ENCODE data around the gene MUC13. TPM values are rescaled to one million over a fixed set of nuclear protein-coding genes. Genes with fewer than 3 reads are reported as not detected.

The MUC13 gene
- total RNA-seq, 1 donor from 2014 or later: not detected

GRCh38 chr3:124942613-124943012 lies 8.1 kb upstream of the MUC13 start:
- ATAC-seq: no peak

- no peak for ATAC-seq
Observed at GRCh38 chr3:124941771-124942170, 7.2 kb upstream of the MUC13 start.

DNA sequence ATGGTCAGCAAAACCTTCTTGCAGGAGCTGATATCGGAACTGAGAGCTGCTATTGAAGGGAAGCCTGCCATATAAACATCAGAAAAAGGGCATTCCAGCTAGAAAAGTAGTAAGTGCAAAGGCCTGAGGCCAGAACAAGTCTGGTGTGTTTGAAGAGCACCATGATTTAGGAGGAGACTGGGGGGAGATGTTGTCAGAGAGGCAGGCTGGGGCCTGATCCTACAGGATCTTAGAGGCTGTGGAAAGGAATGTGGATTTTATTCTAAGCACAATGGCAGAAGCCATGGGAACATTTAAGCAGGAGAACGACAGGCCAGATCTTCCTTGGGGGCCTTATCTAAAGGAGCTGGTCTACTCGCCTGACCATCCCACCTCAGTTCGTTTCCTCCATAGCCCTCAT lies 5.1 kb upstream of the MUC13 start:
- ATAC-seq: no peak

DNA sequence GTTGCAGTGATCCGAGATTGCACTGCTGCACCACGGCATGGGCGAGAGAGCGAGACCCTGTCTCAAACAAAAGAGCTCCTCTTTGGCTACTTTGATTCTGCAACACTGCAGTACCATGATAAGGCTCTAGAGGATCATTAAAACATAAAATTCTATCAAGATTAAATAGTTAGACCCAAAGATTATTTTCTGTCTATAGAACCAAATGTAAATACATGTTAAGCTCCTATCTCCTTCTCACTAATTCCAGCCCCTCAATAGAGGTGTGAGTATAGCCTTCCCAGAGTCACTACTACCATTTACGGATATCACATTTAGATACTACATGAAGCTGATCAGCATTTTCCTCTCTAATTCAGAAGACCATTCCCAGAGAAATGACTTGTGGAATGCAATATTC lies 4.3 kb upstream of the MUC13 start:
- no peak for ATAC-seq

- no peak for ATAC-seq
Observed at GRCh38 chr3:124937049-124937448, 2.5 kb upstream of the MUC13 start.

DNA sequence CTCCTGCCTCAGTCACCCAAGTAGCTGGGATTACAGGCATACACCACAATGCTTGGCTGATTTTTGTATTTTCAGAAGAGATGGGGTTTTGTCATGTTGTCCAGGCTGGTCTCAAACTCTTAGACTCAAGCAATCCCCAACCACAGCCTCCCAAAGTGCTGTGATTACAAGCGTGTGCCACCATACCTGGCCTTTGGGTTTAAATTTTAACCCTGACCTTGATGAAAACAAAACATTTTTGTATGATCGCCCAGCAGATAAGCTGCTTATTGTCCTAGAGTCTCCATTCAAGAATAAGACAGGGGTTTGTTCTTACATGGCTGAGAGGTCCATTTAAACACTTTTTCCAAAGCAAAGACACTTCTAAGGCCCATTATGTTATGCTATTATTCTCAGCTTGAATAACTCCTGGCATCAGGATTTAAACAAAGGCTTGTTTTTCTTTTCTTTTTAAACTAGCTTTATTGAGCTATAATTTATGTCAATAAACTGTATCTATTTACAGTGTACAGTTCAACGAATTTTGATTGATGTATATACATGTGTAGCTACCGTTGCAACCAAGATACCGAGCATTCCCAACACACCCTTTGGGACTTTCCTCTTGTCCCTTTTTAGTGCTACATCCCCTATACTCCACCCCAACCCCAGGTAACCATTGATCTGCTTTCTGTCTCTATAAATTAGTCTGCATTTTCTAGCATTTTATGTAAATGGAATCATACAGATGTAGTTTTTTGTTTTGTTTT lies 1.4 kb upstream of the MUC13 start:
- no peak for ATAC-seq

DNA sequence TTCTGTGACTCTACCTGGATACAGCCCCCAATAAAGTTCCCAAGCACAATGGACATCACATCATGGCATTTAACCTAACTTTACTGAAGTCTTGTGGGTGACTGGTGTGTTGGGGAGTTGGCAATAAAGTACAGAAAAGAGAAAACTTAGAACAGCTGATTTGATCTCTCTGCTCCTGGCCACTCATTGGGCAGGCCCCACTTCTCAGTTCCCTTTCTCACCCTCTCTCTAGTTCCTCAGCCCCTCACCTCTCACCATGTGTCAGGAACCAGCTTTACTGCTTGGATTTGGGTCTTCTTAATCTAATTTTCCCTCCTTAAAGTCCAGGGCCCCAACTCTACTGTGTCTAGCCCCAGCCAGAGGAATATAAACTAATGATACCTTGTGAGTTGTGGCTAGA lies 713 bp upstream of the MUC13 start:
- ATAC-seq: no peak

- ATAC-seq: peak; percentile 59
Observed at GRCh38 chr3:124928333-124929202, 6.0 kb downstream of the MUC13 start.

- ATAC-seq: no peak
Observed at GRCh38 chr3:124927574-124928045, 6.9 kb downstream of the MUC13 start.

DNA sequence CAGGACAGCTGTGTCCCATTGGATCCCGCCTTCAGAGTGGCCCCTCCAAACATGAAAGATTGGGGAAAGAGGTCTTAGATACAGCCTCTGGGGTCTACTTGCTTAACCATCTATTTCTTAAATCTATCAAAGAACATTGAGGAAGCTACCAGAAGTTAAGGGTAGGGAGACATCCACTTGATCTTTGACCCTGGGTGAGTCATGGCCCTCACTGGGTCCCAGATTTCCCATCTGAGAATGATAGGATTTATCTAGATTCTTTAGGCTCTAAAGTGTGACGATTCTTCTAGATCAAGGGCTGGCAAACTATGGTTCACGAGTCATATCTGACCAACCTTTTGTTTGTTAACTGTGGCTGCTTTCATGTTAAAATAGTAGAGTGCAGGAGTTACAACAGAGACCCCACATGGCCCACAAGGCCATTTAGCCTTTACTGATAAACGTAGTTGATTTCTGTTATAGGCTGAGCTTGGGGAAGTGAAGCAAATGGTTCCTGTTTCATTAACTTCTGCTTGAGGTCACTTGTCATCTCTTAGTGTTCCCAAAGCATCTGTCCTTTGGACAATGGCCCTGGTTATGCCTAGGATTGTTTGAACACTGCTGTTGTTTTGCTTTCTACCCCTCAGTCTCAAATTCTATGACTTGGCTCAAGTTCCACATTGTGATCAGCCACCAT lies 8.0 kb downstream of the MUC13 start:
- ATAC-seq: no peak

- no peak for ATAC-seq
Observed at GRCh38 chr3:124924741-124925140, 9.8 kb downstream of the MUC13 start.

- no peak for ATAC-seq
Observed at GRCh38 chr3:124923833-124924232, 10.7 kb downstream of the MUC13 start.

DNA sequence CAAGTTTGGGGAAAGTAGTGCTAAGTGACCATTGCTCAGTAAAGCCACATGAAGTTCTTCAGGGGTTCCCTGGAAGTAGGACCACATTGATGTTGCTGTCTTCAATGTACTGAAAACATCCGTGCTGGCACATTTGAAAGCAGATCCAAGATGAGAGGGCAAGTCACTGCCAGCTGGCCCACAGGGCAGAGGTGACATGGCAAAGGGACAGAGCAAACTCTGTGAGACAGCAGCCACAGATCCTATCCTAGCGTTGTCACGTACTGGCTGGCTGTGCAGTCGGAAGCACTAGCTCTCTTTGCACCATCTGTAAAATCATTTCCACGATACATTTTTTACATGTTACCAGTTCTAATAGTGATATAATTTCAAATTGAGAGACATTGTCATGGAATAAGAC lies 13.8 kb downstream of the MUC13 start:
- ATAC-seq: no peak

DNA sequence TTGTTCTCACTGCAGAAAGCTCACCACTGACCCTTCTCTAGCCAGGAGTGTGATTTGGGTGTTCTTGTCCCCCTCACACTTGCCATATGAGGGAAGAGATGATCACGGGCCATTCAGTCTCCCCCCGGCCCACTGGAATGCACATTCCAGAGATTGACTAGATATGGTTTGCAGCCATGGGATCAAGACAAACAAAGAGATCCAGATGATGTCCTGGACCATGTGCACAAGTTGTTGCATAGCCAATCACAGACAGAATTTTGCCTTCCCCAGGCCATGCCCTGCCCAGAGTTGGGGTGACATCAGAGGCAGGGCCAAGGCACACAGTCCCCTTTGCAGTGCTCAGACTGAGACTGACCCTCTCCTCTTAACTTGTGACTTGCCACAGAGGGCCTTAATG lies 14.8 kb downstream of the MUC13 start:
- no peak for ATAC-seq

GRCh38 chr3:124918524-124918923 lies 16.0 kb downstream of the MUC13 start:
- no peak for ATAC-seq

DNA sequence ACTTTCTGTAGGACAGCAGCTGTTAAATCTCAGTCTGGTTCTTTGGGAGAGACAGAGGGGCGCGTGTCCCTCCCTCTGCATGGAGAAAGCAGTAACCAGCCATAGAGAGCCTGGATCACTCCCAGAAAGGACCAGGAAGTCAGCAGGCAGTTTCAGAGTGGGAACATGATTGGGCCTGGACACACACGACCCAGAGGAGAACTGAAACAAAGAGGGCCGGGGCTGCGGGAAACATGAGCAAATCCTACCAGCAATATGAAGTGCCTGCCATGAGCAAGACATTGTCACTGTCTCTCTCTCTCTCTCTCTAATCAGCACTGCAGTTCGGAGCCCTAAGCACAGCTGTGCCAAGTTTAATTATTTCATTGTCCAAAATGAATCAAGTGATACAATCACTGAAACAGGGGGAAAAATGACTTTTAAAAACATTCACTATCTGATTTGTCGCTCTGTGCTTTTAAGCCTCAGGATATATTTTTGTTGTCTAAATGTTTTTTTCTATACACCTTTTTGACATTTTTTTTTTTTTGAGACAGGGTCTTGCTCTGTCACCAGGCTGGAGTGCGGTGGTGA lies 17.6 kb downstream of the MUC13 start:
- no peak for ATAC-seq

GRCh38 chr3:124915254-124915653 lies 19.3 kb downstream of the MUC13 start:
- no peak for ATAC-seq

GRCh38 chr3:124907957-124908356 lies 26.6 kb downstream of the MUC13 start:
- no peak for ATAC-seq

GRCh38 chr3:124904835-124905492 lies 29.6 kb downstream of the MUC13 start:
- ATAC-seq: no peak

- no peak for ATAC-seq
Observed at GRCh38 chr3:124903896-124904834, 30.4 kb downstream of the MUC13 start.

Data from esophagus mucosa (tissue), 1 donor.